H1 (cell line): ENCODE measurements around the gene PTH1R. TPM values are rescaled to one million over a fixed set of nuclear protein-coding genes. Genes with fewer than 3 reads are reported as not detected.

Experiments
- CTCF ChIA-PET: fragments of 300-600 bp; sonication (Branson Sonifier 250); formaldehyde crosslinking; loops from one replicate; lab custom pipeline; 2021; ENCODE audit not compliant: partially characterized antibody; lab: Charles Lee
- POLR2A ChIA-PET: fragments of 300-600 bp; sonication (Branson Sonifier 250); formaldehyde crosslinking; loops from one replicate; lab custom pipeline; 2021; ENCODE audit warnings: inconsistent platforms; ENCODE audit not compliant: partially characterized antibody; lab: Charles Lee
- DNase-seq, 2 experiments: peaks; one replicate each; pipeline versions ENCODE4 v3.0.0 to v3.0.0-alpha.2; 2010 to 2022; ENCODE audit warnings: low spot score in 2 of 2, low read depth in 1 of 2, mixed read lengths in 1 of 2
- FAIRE-seq: peaks from 2 replicates; lab custom pipeline; 2011; peaks lifted over from hg19 to GRCh38; lab: Jason Lieb, UNC
- H2AFZ ChIP-seq: 2 replicates; pipeline ENCODE4 v1.8.1; 2012; ENCODE audit warnings: low read length, inconsistent platforms
- H2AK5ac ChIP-seq: 2 replicates; pipeline ENCODE4 v1.6.1; 2013; ENCODE audit warnings: low read depth, low read length
- H2BK120ac ChIP-seq: replicated peaks from 2 replicates; pipeline ENCODE3; 2013; ENCODE audit warnings: low read depth, low read length, inconsistent platforms
- H2BK12ac ChIP-seq: 2 replicates; pipeline ENCODE4 v1.6.1; 2013; ENCODE audit warnings: low read depth, low read length
- H2BK15ac ChIP-seq: 2 replicates; pipeline ENCODE4 v1.6.1; 2013; ENCODE audit warnings: low read length
- H2BK20ac ChIP-seq: 2 replicates; pipeline ENCODE4 v1.6.1; 2013; ENCODE audit warnings: low read length
- H2BK5ac ChIP-seq: 2 replicates; pipeline ENCODE4 v1.6.1; 2013; ENCODE audit warnings: low read depth, low read length
- H3K14ac ChIP-seq: 2 replicates; pipeline ENCODE4 v1.6.1; 2013; ENCODE audit warnings: inconsistent platforms; ENCODE audit not compliant: insufficient read length
- H3K18ac ChIP-seq: 2 replicates; pipeline ENCODE4 v1.6.1; 2013; ENCODE audit warnings: low read length; ENCODE audit errors: extremely low read depth
- H3K23ac ChIP-seq: 2 replicates; pipeline ENCODE4 v1.6.1; 2013; ENCODE audit warnings: inconsistent platforms; ENCODE audit not compliant: insufficient read length
- H3K23me2 ChIP-seq: 2 replicates; pipeline ENCODE4 v1.6.1; 2013; ENCODE audit warnings: low read depth, low read length
- H3K27ac ChIP-seq: 2 replicates; pipeline ENCODE4 v1.6.1; 2011; ENCODE audit warnings: low read depth, low read length, inconsistent platforms
- H3K27me3 ChIP-seq, 4 experiments: replicated peaks in 1 of 4; 1 replicate in 1 of 4; 2 replicates in 3 of 4; pipeline versions ENCODE4 v1.6.1 to v1.8.1; 2011 to 2013; ENCODE audit warnings: low read length in 3 of 4, mild to moderate bottlenecking in 3 of 4, inconsistent platforms in 2 of 4, mixed read lengths in 2 of 4, moderate library complexity in 1 of 4; ENCODE audit not compliant: control insufficient read depth in 3 of 4, insufficient read depth in 3 of 4; ENCODE audit errors: extremely low read depth in 1 of 4
- H3K36me3 ChIP-seq, 4 experiments: 2 replicates each; pipeline versions ENCODE4 v1.6.1 to v1.8.1; 2011 to 2013; ENCODE audit warnings: mild to moderate bottlenecking in 4 of 4, low read length in 3 of 4, moderate library complexity in 2 of 4, control low read depth in 1 of 4, inconsistent platforms in 1 of 4; ENCODE audit not compliant: insufficient read depth in 4 of 4, control insufficient read depth in 2 of 4
- H3K4ac ChIP-seq: replicated peaks from 2 replicates; pipeline ENCODE3; 2013; ENCODE audit warnings: low read length, low read depth, mixed read lengths, inconsistent platforms; ENCODE audit not compliant: insufficient read length
- H3K4me1 ChIP-seq, 4 experiments: replicated peaks in 1 of 4; 1 replicate in 1 of 4; 2 replicates in 3 of 4; pipeline versions ENCODE4 v1.6.1 to v1.8.1; 2011 to 2013; ENCODE audit warnings: low read length in 3 of 4, inconsistent platforms in 2 of 4, mixed read lengths in 1 of 4; ENCODE audit not compliant: insufficient read depth in 4 of 4, control insufficient read depth in 3 of 4
- H3K4me2 ChIP-seq, 2 experiments: 2 replicates each; pipeline versions ENCODE4 v1.6.1 to v1.8.1; 2011 to 2013; ENCODE audit warnings: low read depth in 2 of 2, low read length in 2 of 2, control low read depth in 1 of 2, inconsistent platforms in 1 of 2, mild to moderate bottlenecking in 1 of 2; ENCODE audit not compliant: insufficient read depth in 1 of 2
- H3K4me3 ChIP-seq, 4 experiments: fragments of 200-600, 300-600 bp in 1 of 4; sonication (generic), shearing (Covaris generic), sonication (Bioruptor Twin) in 1 of 4; 2 replicates each; pipeline versions ENCODE4 v1.5.1 to v1.8.1; 2011 to 2016; ENCODE audit warnings: low read length in 4 of 4, low read depth in 3 of 4, control low read depth in 2 of 4, inconsistent platforms in 2 of 4, mild to moderate bottlenecking in 2 of 4, mixed read lengths in 1 of 4, moderate library complexity in 1 of 4; ENCODE audit not compliant: insufficient read depth in 2 of 4; ENCODE audit errors: extremely low read depth in 1 of 4
- H3K56ac ChIP-seq: replicated peaks from 2 replicates; pipeline ENCODE3; 2013; ENCODE audit warnings: low read depth, mild to moderate bottlenecking, mixed read lengths, low read length, inconsistent platforms; ENCODE audit not compliant: insufficient read length
- H3K79me1 ChIP-seq: 2 replicates; pipeline ENCODE4 v1.6.1; 2013; ENCODE audit warnings: low read depth, low read length, control low read depth
- H3K79me2 ChIP-seq, 2 experiments: 2 replicates each; pipeline versions ENCODE4 v1.6.1 to v1.8.1; 2012 to 2013; ENCODE audit warnings: low read length in 2 of 2, mild to moderate bottlenecking in 2 of 2, inconsistent platforms in 1 of 2; ENCODE audit not compliant: insufficient read depth in 2 of 2, control insufficient read depth in 1 of 2
- H3K9ac ChIP-seq, 4 experiments: replicated peaks in 1 of 4; 1 replicate in 1 of 4; 2 replicates in 3 of 4; pipeline versions ENCODE4 v1.6.1 to v1.8.1; 2011 to 2013; ENCODE audit warnings: low read depth in 3 of 4, low read length in 3 of 4, control low read depth in 2 of 4, mild to moderate bottlenecking in 2 of 4, moderate library complexity in 2 of 4, inconsistent platforms in 1 of 4; ENCODE audit errors: extremely low read depth in 1 of 4
- H3K9me3 ChIP-seq, 2 experiments: 2 replicates each; pipeline versions ENCODE4 v1.6.1 to v1.8.1; 2012 to 2013; ENCODE audit warnings: mild to moderate bottlenecking in 2 of 2, moderate library complexity in 2 of 2, control low read depth in 1 of 2, inconsistent platforms in 1 of 2, low read depth in 1 of 2, low read length in 1 of 2, mixed read lengths in 1 of 2; ENCODE audit not compliant: insufficient read depth in 2 of 2
- H4K20me1 ChIP-seq, 2 experiments: replicated peaks in 1 of 2; 2 replicates each; pipeline versions ENCODE3 to v1.8.1; 2011 to 2013; ENCODE audit warnings: inconsistent platforms in 2 of 2, low read length in 2 of 2, mild to moderate bottlenecking in 1 of 2; ENCODE audit not compliant: insufficient read depth in 2 of 2, control insufficient read depth in 1 of 2
- H4K5ac ChIP-seq: 2 replicates; pipeline ENCODE4 v1.6.1; 2013; ENCODE audit warnings: low read length, low read depth, mixed read lengths, inconsistent platforms; ENCODE audit not compliant: insufficient read length
- H4K8ac ChIP-seq: 2 replicates; pipeline ENCODE4 v1.8.0; 2013; ENCODE audit warnings: mild to moderate bottlenecking, moderate library complexity, low read length, inconsistent platforms; ENCODE audit not compliant: insufficient read depth; ENCODE audit errors: extremely low read depth
- H4K91ac ChIP-seq: replicated peaks from 2 replicates; pipeline ENCODE3; 2013; ENCODE audit warnings: low read length, mixed read lengths, inconsistent platforms; ENCODE audit not compliant: insufficient read length
- BCL11A ChIP-seq, 2 experiments: IDR thresholded peaks; one replicate each; pipeline ENCODE4 v1.6.1; 2011; ENCODE audit warnings: low read depth in 2 of 2, low read length in 2 of 2, mild to moderate bottlenecking in 2 of 2
- CREB1 ChIP-seq: IDR thresholded peaks from 2 replicates; pipeline ENCODE4 v1.6.1; 2012; ENCODE audit warnings: inconsistent platforms
- EZH2 ChIP-seq: fragments of 200-600 bp; sonication (generic); IDR thresholded peaks from 2 replicates; pipeline ENCODE4 v1.7.1; 2012; ENCODE audit warnings: low read depth, mild to moderate bottlenecking, moderate library complexity, low read length, inconsistent platforms; ENCODE audit not compliant: severe bottlenecking
- FOSL1 ChIP-seq: IDR thresholded peaks from 2 replicates; pipeline ENCODE4 v1.6.1; 2011; ENCODE audit warnings: mild to moderate bottlenecking, low read depth, low read length, moderate library complexity; ENCODE audit not compliant: insufficient read depth
- MAFK ChIP-seq: IDR thresholded peaks from 2 replicates; pipeline ENCODE4 v1.6.1; 2012; ENCODE audit warnings: low read depth, mild to moderate bottlenecking, improper control_type of control experiment, low read length
- POLR2AphosphoS5 ChIP-seq: IDR thresholded peaks from 2 replicates; pipeline ENCODE4 v1.6.1; 2011; ENCODE audit warnings: low read depth, low read length
- RAD21 ChIP-seq, 2 experiments: IDR thresholded peaks in 1 of 2; conservative IDR thresholded peaks in 1 of 2; 2 replicates each; pipeline ENCODE4 v1.6.1; 2011; ENCODE audit warnings: low read depth in 2 of 2, low read length in 2 of 2, improper control_type of control experiment in 1 of 2, inconsistent platforms in 1 of 2, mild to moderate bottlenecking in 1 of 2, moderate library complexity in 1 of 2
- SP1 ChIP-seq: IDR thresholded peaks from 2 replicates; pipeline ENCODE4 v1.6.1; 2011; ENCODE audit warnings: low read depth, low read length
- SP2 ChIP-seq: IDR thresholded peaks from 2 replicates; pipeline ENCODE4 v1.6.1; 2012; ENCODE audit warnings: mild to moderate bottlenecking, low read length, inconsistent platforms
- SUZ12 ChIP-seq: fragments of 200-600 bp; sonication (generic); IDR thresholded peaks from 2 replicates; pipeline ENCODE4 v1.6.1; 2012; ENCODE audit warnings: mild to moderate bottlenecking, inconsistent platforms, low read length, moderate library complexity, mixed read lengths
- TBP ChIP-seq: IDR thresholded peaks from 2 replicates; pipeline ENCODE4 v1.6.1; 2011; ENCODE audit warnings: low read depth, low read length, improper control_type of control experiment
- TCF12 ChIP-seq: IDR thresholded peaks from 2 replicates; pipeline ENCODE4 v1.6.1; 2011; ENCODE audit warnings: low read depth, mild to moderate bottlenecking, low read length
- YY1 ChIP-seq: IDR thresholded peaks from 2 replicates; pipeline ENCODE4 v1.6.1; 2011; ENCODE audit warnings: low read depth, mild to moderate bottlenecking, low read length
- WGBS, 2 experiments: shearing (Covaris generic) in 1 of 2; methylation state at CpG; one replicate each; pipeline versions ENCODE4 v1.1.6 to v1.1.7; 2013 to 2015; ENCODE audit warnings: low lambda C conversion rate in 2 of 2, mixed read lengths in 2 of 2, inconsistent platforms in 1 of 2, low coverage in 1 of 2, missing lambda C conversion rate in 1 of 2; ENCODE audit not compliant: insufficient replicate concordance in 2 of 2, insufficient coverage in 1 of 2, insufficient read length in 1 of 2; ENCODE audit errors: extremely low coverage in 1 of 2, missing lambda C conversion rate in 1 of 2; 5-methylcytosine and 5-hydroxymethylcytosine counted together
- polyA plus RNA-seq, 7 experiments: library from polyadenylated mRNA; depleted of rRNA in 3 of 7; stranded (reverse) in 5 of 7; unstranded in 2 of 7; fragments of >200 nt in 5 of 7; fragments of 200-250 nt in 2 of 7; gene quantifications; 1 replicate in 5 of 7; 2 replicates in 1 of 7; 4 replicates in 1 of 7; pipeline versions ENCODE4 v1.2.1 to v1.2.3, GENCODE V29; 2011 to 2013; ENCODE audit warnings: missing spikeins in 2 of 7, mixed read lengths in 2 of 7
- total RNA-seq: library from RNA; stranded (reverse); fragmentation: NEBNext Ultra II Directional; extraction: Animal tissue kit (Norgen Biotek cat#: 25700); gene quantifications from 2 replicates; pipeline ENCODE4 v1.2.1, GENCODE V29; 2021

PTH1R gene
- total and polyA plus RNA-seq, 2 of the 8 experiments (the other 6 are each of a cell fraction or from before 2014, with no cell fraction given): 0.57 to 1.5 TPM

DNA sequence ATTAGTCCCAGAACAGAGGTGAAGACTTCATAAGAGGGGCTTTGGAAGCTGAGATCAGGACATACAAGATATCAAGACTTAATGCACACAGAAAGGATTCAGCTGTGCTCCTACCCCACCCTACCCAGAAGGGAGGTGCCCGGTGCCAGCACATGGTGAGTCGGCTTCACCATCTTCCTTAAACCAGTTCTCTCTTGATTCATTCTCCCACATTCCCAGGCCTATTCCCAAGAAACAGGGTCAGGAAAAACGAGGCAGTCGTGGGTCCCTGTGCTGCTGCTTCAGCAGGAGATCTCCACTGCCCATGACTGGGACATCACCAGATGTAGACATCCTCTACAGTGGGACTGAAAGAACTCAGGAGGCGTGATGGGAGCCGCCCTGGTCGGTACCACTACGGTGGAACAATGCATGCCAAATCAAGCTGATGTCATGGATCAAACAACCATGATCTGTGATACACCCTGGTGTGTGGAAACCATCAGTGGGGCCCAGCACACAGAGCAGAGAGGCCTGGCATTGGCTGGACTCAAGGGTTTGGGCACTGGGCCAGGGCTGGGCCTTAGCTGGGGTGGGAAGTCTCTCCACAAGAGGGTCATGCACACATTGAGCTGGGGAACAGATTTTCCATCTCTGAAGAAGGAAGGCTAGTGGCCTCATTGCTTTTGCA is 57.1 kb downstream of the PTH1R start:
- Histone ChIP-seq H3K4me1 (peaks cover 4 to 14% (median 10%) of the 10 kb centered on the region in 4 experiments; a peak in 6 of 7 replicates), H3K18ac (no peak overlapping the region), H2BK20ac (0 out of 2 replicates have a peak overlapping the region, but pooled peaks have one; percentile 43), H4K5ac (no peak overlapping the region), H3K79me1 (peaks cover 21% of the 10 kb centered on the region), H2BK12ac (peak overlapping the region; percentile 68; the same call in 1 of the 2 replicates), H3K27ac (peak overlapping the region; percentile 53; the same call in 1 of the 2 replicates), H3K56ac (no peak overlapping the region), H3K9ac (no peak overlapping the region; a peak in 1 of 7 replicates), H4K91ac (no peak overlapping the region), H3K27me3 (no peaks in the 10 kb centered on the region), H3K9me3 (no peaks in the 10 kb centered on the region), H3K79me2 (peaks cover 0 to 47% of the 10 kb centered on the region in 2 experiments; a peak in 1 of 4 replicates), H2BK5ac (peak overlapping the region; percentile 78; the same call in 1 of the 2 replicates), H2AK5ac (no peak overlapping the region), H3K23ac (no peak overlapping the region), H2AFZ (no peak overlapping the region), H2BK15ac (peak overlapping the region; percentile 8; the same call in 1 of the 2 replicates), H3K14ac (no peak overlapping the region), H3K4me3 (no peak overlapping the region), H3K4me2 (0 out of 4 replicates have a peak overlapping the region, but pooled peaks of 1 of the 2 experiments have one; percentile 4), H4K8ac (peak overlapping the region; percentile 36; the same call in 1 of the 2 replicates), H3K23me2 (no peaks in the 10 kb centered on the region), H4K20me1 (peaks cover 14 to 25% of the 10 kb centered on the region in 2 experiments), H2BK120ac (no peak overlapping the region), H3K4ac (no peak overlapping the region), H3K36me3 (peaks cover 0 to 15% (median 1%) of the 10 kb centered on the region in 4 experiments; a peak in 6 of 8 replicates)
- DNase-seq (no peak), FAIRE-seq (no peak)
- WGBS, 2 experiments: 87% methylated on average over 8 of the region's 8 CpGs; no CpG with 5 or more reads in 1 of the 2 experiments
- CTCF ChIA-PET: interaction anchor here (0.6 to 11.0 kb wide), 11 partner anchors 13 to 85 kb away, joined by 3 to 99 read pairs (median 5); partner anchors contain the start of gene NBEAL2
- POLR2A ChIA-PET: interaction anchor here (1.2 to 1.6 kb wide), 2 partner anchors 9 to 45 kb away, joined by 4 read pairs; partner anchors contain the start of gene NBEAL2
- TF ChIP-seq MAFK (no peak), RAD21 (IDR thresholded peaks at IDR 0.05 in 1 of 2, conservative IDR thresholded peaks at IDR 0.05 in 1 of 2; ENCODE audit: low read depth in 2 of 2, low read length in 2 of 2) (no peak), FOSL1 (no peak), TBP (no peak), SP1 (no peak), CREB1 (no peak), YY1 (no peak), TCF12 (no peak), EZH2 (no peak), SUZ12 (no peak), BCL11A (IDR thresholded peaks at IDR 0.05; ENCODE audit: low read depth in 2 of 2, low read length in 2 of 2) (no peak), SP2 (no peak), POLR2AphosphoS5 (no peak)
